Effector memory CD4-positive, alpha-beta T cell (primary cell): ENCODE data around the gene CLEC2L.

Source experiments
- DNase-seq, 3 donors: peaks; one replicate each; pipeline ENCODE4 v3.0.0-alpha.2; 2020
- H3K27ac ChIP-seq: 2 replicates; pipeline ENCODE4 v1.7.0; 2013; ENCODE audit warnings: mild to moderate bottlenecking, low read length, moderate library complexity; ENCODE audit not compliant: insufficient read depth, poor library complexity, severe bottlenecking
- H3K27me3 ChIP-seq: replicated peaks from 2 replicates; pipeline ENCODE4 v1.7.0; 2013; ENCODE audit warnings: mild to moderate bottlenecking, low read length; ENCODE audit not compliant: insufficient read depth, control insufficient read depth, poor library complexity, severe bottlenecking
- H3K36me3 ChIP-seq: 2 replicates; pipeline ENCODE4 v1.7.0; 2013; ENCODE audit warnings: mild to moderate bottlenecking, low read length, moderate library complexity; ENCODE audit not compliant: control insufficient read depth, insufficient read depth
- H3K4me1 ChIP-seq: 2 replicates; pipeline ENCODE4 v1.7.0; 2013; ENCODE audit warnings: low read length, mild to moderate bottlenecking; ENCODE audit not compliant: control insufficient read depth, insufficient read depth, poor library complexity, severe bottlenecking
- H3K4me3 ChIP-seq: 2 replicates; pipeline ENCODE4 v1.7.0; 2013; ENCODE audit warnings: low read length, low read depth, mild to moderate bottlenecking; ENCODE audit not compliant: insufficient read depth, poor library complexity, severe bottlenecking
- H3K9me3 ChIP-seq: 2 replicates; pipeline ENCODE4 v1.7.0; 2013; ENCODE audit warnings: mild to moderate bottlenecking, low read length, moderate library complexity; ENCODE audit not compliant: control insufficient read depth

Gene CLEC2L

GRCh38 chr7:139572704-139573385 lies 49.4 kb downstream of the CLEC2L start:
- Histone ChIP-seq H3K36me3 (peaks cover 29% of the 10 kb centered on the region), H3K4me1 (no peaks in the 10 kb centered on the region), H3K9me3 (no peaks in the 10 kb centered on the region), H3K4me3 (no peak overlapping the region), H3K27me3 (no peaks in the 10 kb centered on the region), H3K27ac (no peak overlapping the region)
- DNase-seq, result no peak

DNA sequence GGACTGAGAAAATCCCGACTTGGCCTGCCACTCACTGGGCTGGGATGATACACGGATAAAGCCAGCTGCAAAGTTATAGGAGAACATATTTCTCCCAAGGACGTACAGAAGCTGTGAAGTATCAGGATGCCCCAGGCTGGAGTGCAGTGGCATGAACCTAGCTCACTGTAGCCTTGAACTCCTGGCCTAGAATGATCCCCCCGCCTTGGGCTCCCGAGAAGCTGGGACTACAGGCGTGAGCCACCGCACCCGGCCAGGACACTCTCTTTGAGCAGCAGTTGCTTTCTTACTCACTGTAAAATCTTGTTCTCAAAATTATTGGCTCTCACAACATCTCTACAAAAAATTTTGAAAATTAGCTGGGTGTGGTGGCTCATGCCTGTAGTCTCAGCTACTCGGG lies 50.4 kb downstream of the CLEC2L start:
- H3K4me1 ChIP-seq, result no peaks in the 10 kb centered on the region
- DNase-seq, result no peak
- H3K27ac ChIP-seq, result no peak overlapping the region
- H3K9me3 ChIP-seq, result no peaks in the 10 kb centered on the region
- peaks cover 29% of the 10 kb centered on the region for H3K36me3 ChIP-seq
- no peak overlapping the region for H3K4me3 ChIP-seq
- no peaks in the 10 kb centered on the region for H3K27me3 ChIP-seq

- DNase-seq, result no peak
- H3K4me1 ChIP-seq, result no peaks in the 10 kb centered on the region
- peaks cover 29% of the 10 kb centered on the region for H3K36me3 ChIP-seq
- H3K27me3 ChIP-seq, result no peaks in the 10 kb centered on the region
- H3K9me3 ChIP-seq, result no peaks in the 10 kb centered on the region
- no peak overlapping the region for H3K27ac ChIP-seq
- H3K4me3 ChIP-seq, result no peak overlapping the region
These were observed 51.3 kb downstream of the CLEC2L start for GRCh38 chr7:139574618-139575337.

DNA sequence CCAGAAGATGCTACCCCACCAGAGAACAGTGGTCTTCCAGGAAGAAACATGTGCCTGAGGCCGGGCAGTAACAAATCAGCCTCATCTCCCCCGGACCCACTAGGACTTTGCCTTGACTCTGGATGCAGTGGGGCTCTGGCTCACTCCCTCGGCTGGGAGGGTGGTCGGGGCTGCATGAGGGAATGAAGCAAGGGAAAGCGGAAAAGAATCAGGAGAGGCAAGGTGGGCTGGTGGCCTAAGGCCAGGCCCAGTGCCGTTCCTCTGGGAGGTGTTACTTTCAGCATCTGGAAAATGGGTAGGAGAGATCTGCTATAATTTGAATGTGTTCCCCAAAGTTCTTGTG lies 51.8 kb downstream of the CLEC2L start:
- Histone ChIP-seq H3K4me3 (no peak overlapping the region), H3K27me3 (no peaks in the 10 kb centered on the region), H3K4me1 (no peaks in the 10 kb centered on the region), H3K36me3 (peaks cover 29% of the 10 kb centered on the region), H3K9me3 (no peaks in the 10 kb centered on the region), H3K27ac (no peak overlapping the region)
- no peak for DNase-seq

- H3K4me3 ChIP-seq, result no peak overlapping the region
- H3K9me3 ChIP-seq, result no peaks in the 10 kb centered on the region
- no peaks in the 10 kb centered on the region for H3K27me3 ChIP-seq
- no peak overlapping the region for H3K27ac ChIP-seq
- H3K36me3 ChIP-seq, result peaks cover 34% of the 10 kb centered on the region
- no peak for DNase-seq
- no peaks in the 10 kb centered on the region for H3K4me1 ChIP-seq
These were observed 52.9 kb downstream of the CLEC2L start for GRCh38 chr7:139576179-139576973.

- no peak overlapping the region for H3K4me3 ChIP-seq
- H3K27me3 ChIP-seq, result no peaks in the 10 kb centered on the region
- no peaks in the 10 kb centered on the region for H3K4me1 ChIP-seq
- no peak overlapping the region for H3K27ac ChIP-seq
- H3K9me3 ChIP-seq, result no peaks in the 10 kb centered on the region
- H3K36me3 ChIP-seq, result peaks cover 53% of the 10 kb centered on the region
- DNase-seq, result no peak
These were observed 57.0 kb downstream of the CLEC2L start for GRCh38 chr7:139580435-139580834.

- no peaks in the 10 kb centered on the region for H3K9me3 ChIP-seq
- no peak for DNase-seq
- no peaks in the 10 kb centered on the region for H3K4me1 ChIP-seq
- no peak overlapping the region for H3K4me3 ChIP-seq
- H3K36me3 ChIP-seq, result peaks cover 50% of the 10 kb centered on the region
- H3K27ac ChIP-seq, result no peak overlapping the region
- no peaks in the 10 kb centered on the region for H3K27me3 ChIP-seq
These were observed 58.7 kb downstream of the CLEC2L start for GRCh38 chr7:139582130-139582650.

DNA sequence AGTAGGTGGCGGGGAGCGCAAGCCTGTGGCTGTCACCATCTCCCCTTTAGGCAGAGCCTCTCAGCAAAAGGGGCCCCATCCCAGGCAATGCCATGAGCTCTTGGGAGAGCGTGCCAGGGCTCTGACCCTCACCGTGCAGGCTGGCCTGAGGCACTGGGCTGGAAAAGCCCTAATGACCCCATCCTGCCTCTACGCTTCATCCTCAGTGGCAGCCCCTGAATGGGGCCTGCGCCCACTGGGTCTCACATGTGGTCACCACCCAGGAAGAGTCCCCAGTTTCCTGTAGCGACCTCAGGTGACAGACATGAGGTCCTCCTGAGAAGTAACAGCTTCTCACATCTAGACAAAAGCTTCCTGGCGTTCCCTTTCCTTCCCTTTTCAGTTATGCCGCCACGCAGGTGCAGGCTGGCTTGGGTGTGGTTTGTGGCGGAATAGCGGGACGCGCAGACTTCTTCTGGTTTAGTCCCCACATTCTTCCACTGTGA lies 59.2 kb downstream of the CLEC2L start:
- Histone ChIP-seq H3K36me3 (peaks cover 50% of the 10 kb centered on the region), H3K27ac (no peak overlapping the region), H3K27me3 (no peaks in the 10 kb centered on the region), H3K4me3 (no peak overlapping the region), H3K9me3 (no peaks in the 10 kb centered on the region), H3K4me1 (no peaks in the 10 kb centered on the region)
- DNase-seq, result no peak

DNA sequence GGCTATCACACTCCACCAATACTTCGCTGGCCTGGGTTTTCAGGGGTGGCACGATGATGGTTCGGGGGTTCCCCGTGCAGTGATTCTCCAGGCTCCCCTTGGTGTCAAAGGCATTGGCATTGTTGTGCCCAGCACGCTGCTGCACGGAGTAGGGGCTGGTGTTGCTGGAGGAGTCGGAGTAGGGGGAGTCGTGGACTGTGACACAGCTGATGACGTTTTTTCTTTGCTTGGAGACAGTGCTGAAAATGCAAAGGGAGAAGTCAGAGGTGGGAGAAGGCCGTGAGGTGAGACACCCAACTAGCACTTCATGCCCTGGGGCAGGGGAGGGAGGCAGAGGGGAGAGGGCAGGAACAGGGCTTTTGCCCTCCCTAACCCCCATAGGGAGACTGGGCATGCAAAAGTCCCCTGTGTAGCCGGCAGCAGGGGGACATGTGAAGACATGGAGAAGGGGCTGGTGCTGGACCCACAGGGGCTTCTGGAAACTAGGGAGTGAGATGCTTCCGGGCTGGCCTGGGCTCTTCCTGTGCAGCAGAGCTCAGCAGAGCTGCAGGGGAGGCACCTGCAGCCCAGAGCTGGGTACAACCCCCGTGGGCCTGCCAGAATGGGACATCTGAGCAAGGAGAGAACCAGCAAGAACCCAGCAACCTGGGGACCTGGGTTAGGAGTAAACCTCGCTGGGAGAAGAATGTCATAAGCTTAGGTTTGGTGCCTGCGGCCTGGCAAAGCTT lies 60.5 kb downstream of the CLEC2L start:
- Histone ChIP-seq H3K27me3 (no peaks in the 10 kb centered on the region), H3K9me3 (no peaks in the 10 kb centered on the region), H3K4me3 (no peak overlapping the region), H3K4me1 (no peaks in the 10 kb centered on the region), H3K27ac (no peak overlapping the region), H3K36me3 (peaks cover 50% of the 10 kb centered on the region)
- no peak for DNase-seq
